GM20000 (cell line): ENCODE results near the gene SWT1.

ENCODE experiments used
- DNase-seq: peaks from one replicate; pipeline ENCODE4 v3.0.0; 2012; ENCODE audit warnings: low spot score
- TF ChIP-seq, protein P1 (sequence below): IDR thresholded peaks from 2 replicates; pipeline ENCODE4 v1.5.1; 2012; ENCODE audit warnings: mild to moderate bottlenecking, control low read depth; ENCODE audit errors: extremely low read depth, missing control alignments

The SWT1 gene

GRCh38 chr1:185237661-185238060 lies 80.7 kb downstream of the SWT1 start:
- TF ChIP-seq, protein P1, sequence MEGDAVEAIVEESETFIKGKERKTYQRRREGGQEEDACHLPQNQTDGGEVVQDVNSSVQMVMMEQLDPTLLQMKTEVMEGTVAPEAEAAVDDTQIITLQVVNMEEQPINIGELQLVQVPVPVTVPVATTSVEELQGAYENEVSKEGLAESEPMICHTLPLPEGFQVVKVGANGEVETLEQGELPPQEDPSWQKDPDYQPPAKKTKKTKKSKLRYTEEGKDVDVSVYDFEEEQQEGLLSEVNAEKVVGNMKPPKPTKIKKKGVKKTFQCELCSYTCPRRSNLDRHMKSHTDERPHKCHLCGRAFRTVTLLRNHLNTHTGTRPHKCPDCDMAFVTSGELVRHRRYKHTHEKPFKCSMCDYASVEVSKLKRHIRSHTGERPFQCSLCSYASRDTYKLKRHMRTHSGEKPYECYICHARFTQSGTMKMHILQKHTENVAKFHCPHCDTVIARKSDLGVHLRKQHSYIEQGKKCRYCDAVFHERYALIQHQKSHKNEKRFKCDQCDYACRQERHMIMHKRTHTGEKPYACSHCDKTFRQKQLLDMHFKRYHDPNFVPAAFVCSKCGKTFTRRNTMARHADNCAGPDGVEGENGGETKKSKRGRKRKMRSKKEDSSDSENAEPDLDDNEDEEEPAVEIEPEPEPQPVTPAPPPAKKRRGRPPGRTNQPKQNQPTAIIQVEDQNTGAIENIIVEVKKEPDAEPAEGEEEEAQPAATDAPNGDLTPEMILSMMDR, result no peak

GRCh38 chr1:185238447-185238846 lies 81.5 kb downstream of the SWT1 start:
- TF ChIP-seq, protein P1, result peak; percentile 15
- DNase-seq, result no peak

More at GRCh38 chr1:185237661-185238060, 80.7 kb downstream of the SWT1 start:
- no peak for DNase-seq

DNA sequence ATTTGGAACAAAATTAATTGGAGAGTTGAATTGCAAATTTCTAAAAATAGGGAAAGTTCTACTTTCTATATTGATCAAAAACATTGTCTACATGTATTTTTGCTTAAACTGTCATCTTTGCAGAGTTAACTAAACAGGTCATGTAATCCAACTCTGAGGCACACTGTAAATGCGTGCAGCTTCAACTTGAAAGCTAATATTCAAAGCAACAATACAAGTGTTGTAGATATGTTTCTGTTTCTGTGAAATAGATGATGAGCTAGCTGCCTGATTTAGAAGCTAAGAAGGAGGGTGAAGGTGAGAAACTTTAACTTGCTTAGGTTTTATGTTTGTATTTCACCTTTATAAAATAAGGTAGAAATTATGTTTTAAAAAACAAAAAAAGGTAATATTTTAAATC lies 82.9 kb downstream of the SWT1 start:
- TF ChIP-seq, protein P1, result no peak
- no peak for DNase-seq

GRCh38 chr1:185241127-185241526 lies 84.2 kb downstream of the SWT1 start:
- DNase-seq, result no peak
- TF ChIP-seq, protein P1, result no peak

GRCh38 chr1:185244015-185244747 lies 87.2 kb downstream of the SWT1 start:
- no peak for DNase-seq

GRCh38 chr1:185245466-185245865 lies 88.5 kb downstream of the SWT1 start:
- DNase-seq, result no peak
- TF ChIP-seq, protein P1, result no peak

More at GRCh38 chr1:185244015-185244747, 87.2 kb downstream of the SWT1 start:
- TF ChIP-seq, protein P1, result no peak

DNA sequence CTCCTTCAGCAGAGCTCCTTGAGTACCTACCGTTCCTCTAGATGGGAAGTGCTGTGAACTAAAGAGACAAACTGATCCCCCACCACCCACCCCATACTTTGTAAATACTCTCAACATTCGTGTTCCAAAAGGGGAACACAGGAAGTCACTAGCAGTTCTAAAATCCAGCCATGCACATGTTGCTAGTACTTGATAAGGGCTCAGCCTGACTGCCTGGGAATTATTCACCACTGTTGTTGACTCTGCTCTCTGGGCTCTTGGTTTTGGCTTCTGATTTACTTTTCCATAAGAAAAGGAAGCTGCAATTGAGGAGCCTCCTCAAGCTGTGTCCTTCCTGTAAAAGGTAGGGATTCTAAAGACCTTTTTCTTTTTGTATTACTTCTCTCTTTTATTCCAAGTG lies 92.6 kb downstream of the SWT1 start:
- DNase-seq, result no peak
- TF ChIP-seq, protein P1, result no peak
